Fibroblast of lung (primary cell): ENCODE data around the gene MLYCD. TPM values are rescaled to one million over a fixed set of nuclear protein-coding genes. Genes with fewer than 3 reads are reported as not detected.

Experiments used
- DNase-seq, 2 donors: peaks; one replicate each; pipeline versions ENCODE4 v3.0.0 to v3.0.0-alpha.2; 2010; ENCODE audit warnings: low read depth in 2 of 2
- H2AFZ ChIP-seq: 2 replicates; pipeline ENCODE4 v1.5.1; 2012; ENCODE audit warnings: low read length, control low read depth, inconsistent platforms
- H3K27ac ChIP-seq: 2 replicates; pipeline ENCODE4 v1.5.1; 2011; ENCODE audit warnings: low read length, control low read depth; ENCODE audit not compliant: insufficient read depth
- H3K27me3 ChIP-seq: 2 replicates; pipeline ENCODE4 v1.5.1; 2011; ENCODE audit warnings: mild to moderate bottlenecking, low read length; ENCODE audit not compliant: control insufficient read depth, insufficient read depth
- H3K36me3 ChIP-seq: 2 replicates; pipeline ENCODE4 v1.5.1; 2011; ENCODE audit warnings: low read length; ENCODE audit not compliant: control insufficient read depth, insufficient read depth
- H3K4me1 ChIP-seq: 2 replicates; pipeline ENCODE4 v1.5.1; 2011; ENCODE audit warnings: low read length; ENCODE audit not compliant: control insufficient read depth, insufficient read depth; ENCODE audit errors: extremely low read depth
- H3K4me2 ChIP-seq: 2 replicates; pipeline ENCODE4 v1.5.1; 2011; ENCODE audit warnings: low read length, control low read depth; ENCODE audit not compliant: insufficient read depth; ENCODE audit errors: extremely low read depth
- H3K4me3 ChIP-seq, 4 experiments: fragments of 200-600 bp in 1 of 4; sonication (generic) in 1 of 4; replicated peaks in 1 of 4; 2 replicates each; pipeline ENCODE4 v1.5.1; 2011 to 2016; ENCODE audit warnings: low read length in 4 of 4, low read depth in 3 of 4, mild to moderate bottlenecking in 3 of 4, control low read depth in 2 of 4, inconsistent platforms in 1 of 4, mixed read lengths in 1 of 4; ENCODE audit not compliant: insufficient read depth in 1 of 4; ENCODE audit errors: control extremely low read depth in 1 of 4
- H3K79me2 ChIP-seq: 2 replicates; pipeline ENCODE4 v1.5.1; 2012; ENCODE audit warnings: mild to moderate bottlenecking, low read length, inconsistent platforms; ENCODE audit not compliant: control insufficient read depth, insufficient read depth
- H3K9ac ChIP-seq: 2 replicates; pipeline ENCODE4 v1.5.1; 2011; ENCODE audit warnings: mild to moderate bottlenecking, low read length, control low read depth; ENCODE audit not compliant: insufficient read depth
- H3K9me3 ChIP-seq: 2 replicates; pipeline ENCODE4 v1.5.1; 2012; ENCODE audit warnings: low read depth, low read length; ENCODE audit not compliant: control insufficient read depth, insufficient read depth
- H4K20me1 ChIP-seq: 2 replicates; pipeline ENCODE4 v1.5.1; 2011; ENCODE audit warnings: low read length; ENCODE audit not compliant: control insufficient read depth, insufficient read depth; ENCODE audit errors: extremely low read depth
- CTCF ChIP-seq, 2 donors: IDR thresholded peaks in 1 of 2; conservative IDR thresholded peaks in 1 of 2; 1 replicate in 1 of 2; 2 replicates in 1 of 2; pipeline ENCODE4 v1.5.1; 2011 to 2012; ENCODE audit warnings: low read length in 2 of 2, control low read depth in 1 of 2, inconsistent platforms in 1 of 2, low read depth in 1 of 2, mild to moderate bottlenecking in 1 of 2
- EZH2 ChIP-seq: IDR thresholded peaks from 2 replicates; pipeline ENCODE4 v1.5.1; 2012; ENCODE audit warnings: low read length, control low read depth, mild to moderate bottlenecking; ENCODE audit errors: missing control alignments
- polyA plus RNA-seq, 2 donors: library from polyadenylated mRNA; depleted of rRNA in 1 of 2; stranded (reverse) in 1 of 2; unstranded in 1 of 2; fragments of >200 nt; gene quantifications; 2 replicates each; pipeline ENCODE4 v1.2.1, GENCODE V29; 2011 to 2012; ENCODE audit warnings: missing spikeins in 1 of 2
- total RNA-seq: library from RNA; depleted of rRNA; stranded (reverse); fragments of >200 nt; gene quantifications from 2 replicates; pipeline ENCODE4 v1.2.1, GENCODE V29; 2014

Gene MLYCD
- total and polyA plus RNA-seq, 2 donors (not counting 1 experiment from before 2014, with no cell fraction given): 1.0 to 3.8 TPM

DNA sequence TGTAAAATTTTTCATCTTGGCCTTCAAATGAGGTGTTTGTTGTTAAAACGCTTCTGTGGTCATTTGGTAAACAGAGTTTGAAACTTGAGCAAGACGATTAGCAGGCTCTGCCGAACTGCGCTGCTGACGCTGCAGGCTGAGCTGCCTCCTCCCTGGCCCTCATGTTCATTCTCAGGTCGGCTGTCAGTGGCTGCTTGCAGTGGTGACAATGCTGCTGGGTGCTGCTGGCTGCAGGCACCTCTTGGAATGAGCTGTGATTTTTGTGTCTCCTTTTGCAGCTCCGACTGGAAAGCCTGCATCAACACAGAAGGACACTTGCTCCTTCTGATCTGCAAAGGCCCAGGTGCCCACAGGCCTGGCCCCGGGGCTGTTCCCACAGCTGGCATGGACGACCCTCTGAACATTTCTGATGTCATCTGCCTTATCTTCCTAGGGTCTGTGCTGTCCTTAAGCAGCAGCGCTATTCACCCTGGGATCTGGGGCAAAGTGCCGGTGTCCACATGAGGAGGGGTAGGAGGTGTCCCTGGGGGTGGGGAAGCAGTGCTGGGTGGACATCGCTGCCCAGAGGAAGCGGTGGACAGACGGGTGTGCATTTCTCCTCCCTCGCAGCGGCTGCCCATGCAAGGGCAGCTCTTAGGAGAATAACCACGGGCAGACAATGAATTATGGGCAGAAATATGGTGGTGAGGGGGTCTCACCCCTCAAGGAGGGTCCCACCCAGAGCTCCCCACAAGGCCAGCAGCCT is 31.1 kb downstream of the MLYCD start:
- Histone ChIP-seq H3K4me2 (no peak overlapping the region), H3K36me3 (no peaks in the 10 kb centered on the region), H3K79me2 (no peaks in the 10 kb centered on the region), H3K9me3 (no peaks in the 10 kb centered on the region), H3K27ac (no peak overlapping the region), H3K4me3 (no peak overlapping the region), H4K20me1 (no peaks in the 10 kb centered on the region), H3K4me1 (peaks cover 8% of the 10 kb centered on the region), H2AFZ (no peak overlapping the region), H3K9ac (no peak overlapping the region), H3K27me3 (no peaks in the 10 kb centered on the region)
- no peak for DNase-seq
- TF ChIP-seq EZH2: no peak
- TF ChIP-seq CTCF (conservative IDR thresholded peaks at IDR 0.05 in 1 of 2, IDR thresholded peaks at IDR 0.05 in 1 of 2; ENCODE audit: low read depth in 1 of 2, low read length in 2 of 2): no peak

- no peaks in the 10 kb centered on the region for H3K79me2 ChIP-seq
- H3K36me3 ChIP-seq: no peaks in the 10 kb centered on the region
- H3K4me2 ChIP-seq: no peak overlapping the region
- no peaks in the 10 kb centered on the region for H3K9me3 ChIP-seq
- no peaks in the 10 kb centered on the region for H3K27me3 ChIP-seq
- no peak overlapping the region for H2AFZ ChIP-seq
- no peak for DNase-seq
- no peak overlapping the region for H3K9ac ChIP-seq
- no peak for TF ChIP-seq CTCF (conservative IDR thresholded peaks at IDR 0.05 in 1 of 2, IDR thresholded peaks at IDR 0.05 in 1 of 2; ENCODE audit: low read depth in 1 of 2, low read length in 2 of 2)
- TF ChIP-seq EZH2: no peak
- peaks cover 8% of the 10 kb centered on the region for H3K4me1 ChIP-seq
- no peak overlapping the region for H3K27ac ChIP-seq
- no peaks in the 10 kb centered on the region for H4K20me1 ChIP-seq
- no peak overlapping the region for H3K4me3 ChIP-seq
These were observed 32.0 kb downstream of the MLYCD start for GRCh38 chr16:83930730-83931500.

- no peak for TF ChIP-seq CTCF (conservative IDR thresholded peaks at IDR 0.05 in 1 of 2, IDR thresholded peaks at IDR 0.05 in 1 of 2; ENCODE audit: low read depth in 1 of 2, low read length in 2 of 2)
- no peak for TF ChIP-seq EZH2
- H4K20me1 ChIP-seq: no peaks in the 10 kb centered on the region
- H3K4me3 ChIP-seq: no peak overlapping the region
- H3K27me3 ChIP-seq: no peaks in the 10 kb centered on the region
- no peak overlapping the region for H3K4me2 ChIP-seq
- H3K4me1 ChIP-seq: peaks cover 5% of the 10 kb centered on the region
- H3K27ac ChIP-seq: no peak overlapping the region
- no peaks in the 10 kb centered on the region for H3K79me2 ChIP-seq
- no peak for DNase-seq
- no peaks in the 10 kb centered on the region for H3K36me3 ChIP-seq
- H3K9ac ChIP-seq: no peak overlapping the region
- H3K9me3 ChIP-seq: no peaks in the 10 kb centered on the region
- no peak overlapping the region for H2AFZ ChIP-seq
These were observed 32.6 kb downstream of the MLYCD start for GRCh38 chr16:83931556-83931955.
